ENCODE results near the gene DCANP1. TPM values are rescaled to one million over a fixed set of nuclear protein-coding genes. Genes with fewer than 3 reads are reported as not detected.

The DCANP1 gene
- total and polyA plus RNA-seq, 2 of the 13 experiments (the other 11 are each of a cell fraction or from before 2014, with no cell fraction given): not detected

DNA sequence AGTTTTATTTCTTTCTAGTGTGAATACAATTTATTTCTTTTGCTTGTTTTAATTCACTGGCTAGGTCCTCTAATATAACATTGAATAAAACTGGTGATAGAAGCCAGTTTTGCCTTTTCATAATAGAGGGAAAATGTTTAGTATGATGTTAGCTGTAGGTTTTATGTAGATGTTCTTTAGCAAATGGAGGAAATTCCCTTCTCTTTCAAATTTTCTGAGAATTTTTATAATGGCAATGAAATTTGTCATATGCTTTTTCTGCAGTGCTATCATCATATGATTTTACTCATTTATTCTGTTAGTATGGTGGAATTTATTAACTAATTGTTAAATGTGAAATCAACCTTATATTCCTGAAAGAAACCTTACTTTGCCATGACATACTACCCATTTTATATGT lies 30.1 kb downstream of the DCANP1 start:
- H3K4me1 ChIP-seq (ENCODE audit: insufficient read depth, low read length): no peaks in the 10 kb centered on the region
- H3K27me3 ChIP-seq (ENCODE audit: control insufficient read depth in 1 of 2, insufficient read depth in 2 of 2, low read length in 2 of 2): no peaks in the 10 kb centered on the region; a peak in 1 of 5 replicates
- H3K4me2 ChIP-seq (ENCODE audit: low read depth, low read length): no peak overlapping the region
- intact Hi-C loops (cut with micrococcal nuclease; ENCODE audit: unreplicated experiment): no loop called here
- FAIRE-seq (no peak), ATAC-seq (no peak), DNase-seq (ENCODE audit: low spot score) (no peak)
- H3K9ac ChIP-seq (ENCODE audit: insufficient read depth, low read depth, low read length): no peak overlapping the region
- H4K20me1 ChIP-seq (ENCODE audit: insufficient read depth, low read length): no peaks in the 10 kb centered on the region
- POLR2A ChIA-PET: no interaction called here
- CTCF ChIA-PET (ENCODE audit: low intra/inter-chr PET ratio, low total read pairs): no interaction called here
- H2AFZ ChIP-seq (ENCODE audit: low read length): no peak overlapping the region
- H3K4me3 ChIP-seq (replicated peaks in 1 of 3; ENCODE audit: insufficient read depth in 1 of 3, low read depth in 2 of 3, low read length in 3 of 3): no peak overlapping the region
- H3K27ac ChIP-seq (ENCODE audit: extremely low read length, insufficient read depth, low read length): no peak overlapping the region
- TF ChIP-seq PRMT3 (CRISPR knock-in tag; IDR thresholded peaks at IDR 0.05; ENCODE audit: borderline replicate concordance, low read depth): no peak
- no peak for TF ChIP-seq REXO4 (CRISPR knock-in tag; IDR thresholded peaks at IDR 0.05; ENCODE audit: borderline replicate concordance)
- no peak for TF ChIP-seq GATAD1 (CRISPR knock-in tag; IDR thresholded peaks at IDR 0.05)
- TF ChIP-seq TCF7 (IDR thresholded peaks at IDR 0.05; ENCODE audit: low read depth): no peak
- TF ChIP-seq SMAD1 (CRISPR knock-in tag; IDR thresholded peaks at IDR 0.05; ENCODE audit: borderline replicate concordance, low read depth): no peak
- H3K9me3 ChIP-seq (ENCODE audit: low read length): no peaks in the 10 kb centered on the region
- no peaks in the 10 kb centered on the region for H3K79me2 ChIP-seq (ENCODE audit: insufficient read depth, low read length)
- in situ Hi-C loops (cut with HindIII; ENCODE audit: extremely low pct_ligation_motif_present, low pct_unique_long_range_greater_than_20kb): no loop called here
- H3K36me3 ChIP-seq (replicated peaks in 1 of 2; ENCODE audit: control insufficient read depth in 1 of 2, insufficient read depth in 2 of 2, low read length in 2 of 2): no peaks in the 10 kb centered on the region
- no TSS peak for BruUV-seq (replicated peaks)

DNA sequence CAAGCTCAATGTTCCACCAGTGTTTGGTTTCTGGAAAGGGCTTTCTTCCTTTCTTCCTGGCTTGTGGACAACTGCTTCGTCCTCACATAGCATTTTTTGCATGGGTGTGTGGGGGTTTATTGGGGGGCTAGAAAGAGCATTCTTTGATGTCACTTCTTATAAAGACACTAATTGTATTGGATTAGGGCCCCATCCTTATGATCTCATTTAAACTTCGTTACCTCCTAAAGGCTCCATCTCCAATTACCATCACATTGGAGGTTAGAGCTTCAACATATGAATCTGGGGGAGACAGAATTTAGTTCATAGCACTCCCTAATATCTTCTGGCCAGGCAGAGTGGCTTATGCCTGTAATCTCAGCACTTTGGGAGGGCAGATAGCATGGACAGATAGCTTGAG lies 42.1 kb downstream of the DCANP1 start:
- POLR2A ChIA-PET: no interaction called here

More for the DNA sequence above, 42.1 kb downstream of the DCANP1 start:
- ATAC-seq (no peak), DNase-seq (ENCODE audit: low spot score) (no peak), FAIRE-seq (no peak)
- H4K20me1 ChIP-seq (ENCODE audit: insufficient read depth, low read length): no peaks in the 10 kb centered on the region
- no peaks in the 10 kb centered on the region for H3K9me3 ChIP-seq (ENCODE audit: low read length)
- no peak overlapping the region for H2AFZ ChIP-seq (ENCODE audit: low read length)
- H3K27ac ChIP-seq (ENCODE audit: extremely low read length, insufficient read depth, low read length): no peak overlapping the region
- no peak overlapping the region for H3K4me2 ChIP-seq (ENCODE audit: low read depth, low read length)
- no peaks in the 10 kb centered on the region for H3K79me2 ChIP-seq (ENCODE audit: insufficient read depth, low read length)
- H3K27me3 ChIP-seq (ENCODE audit: control insufficient read depth in 1 of 2, insufficient read depth in 2 of 2, low read length in 2 of 2): no peaks in the 10 kb centered on the region
- intact Hi-C loops (cut with micrococcal nuclease; ENCODE audit: unreplicated experiment) (no loop called here), in situ Hi-C loops (cut with HindIII; ENCODE audit: extremely low pct_ligation_motif_present, low pct_unique_long_range_greater_than_20kb) (no loop called here)
- no peak overlapping the region for H3K9ac ChIP-seq (ENCODE audit: insufficient read depth, low read depth, low read length)
- TF ChIP-seq ZNF264 (CRISPR knock-in tag; IDR thresholded peaks at IDR 0.05) (peak; percentile 93), CBX1 (IDR thresholded peaks at IDR 0.05; ENCODE audit: low read depth) (no peak)
- CTCF ChIA-PET (ENCODE audit: low intra/inter-chr PET ratio, low total read pairs): no interaction called here
- no TSS peak for BruUV-seq (replicated peaks)
- 5% methylated on average over 2 of the region's 2 CpGs for WGBS (ENCODE audit: low lambda C conversion rate)
- peaks cover 12% of the 10 kb centered on the region for H3K4me1 ChIP-seq (ENCODE audit: insufficient read depth, low read length)
- H3K36me3 ChIP-seq (replicated peaks in 1 of 2; ENCODE audit: control insufficient read depth in 1 of 2, insufficient read depth in 2 of 2, low read length in 2 of 2): no peaks in the 10 kb centered on the region
- H3K4me3 ChIP-seq (replicated peaks in 1 of 3; ENCODE audit: insufficient read depth in 1 of 3, low read depth in 2 of 3, low read length in 3 of 3): no peak overlapping the region

All from HepG2 (cell line).